Measurements from ENCODE around the gene NCOR2. TPM values are rescaled to one million over a fixed set of nuclear protein-coding genes. Genes with fewer than 3 reads are reported as not detected.

NCOR2 gene
- total RNA-seq, 1 experiment from 2014 or later: 153 TPM

GRCh38 chr12:124567673-124568373, 411 bp upstream of the NCOR2 start (continued):
- 0 out of 2 replicates have a peak, but pooled peaks have one; percentile 10 for TF ChIP-seq RAD21 (IDR thresholded peaks at IDR 0.05; ENCODE audit: low read depth)
- TF ChIP-seq MAX (IDR thresholded peaks at IDR 0.05): peak; percentile 84
- TF ChIP-seq EZH2 (IDR thresholded peaks at IDR 0.05): no peak

GRCh38 chr12:124566161-124566996, 1.0 kb downstream of the NCOR2 start:
- Histone ChIP-seq H3K4me3 (replicated peaks in 1 of 2; ENCODE audit: low read depth in 1 of 2, low read length in 2 of 2) (peak overlapping the region; percentile 70 to 82), H3K79me2 (ENCODE audit: insufficient read depth, low read length) (peaks cover 56% of the 10 kb centered on the region), H3K4me2 (ENCODE audit: low read length) (peak overlapping the region; percentile 86), H3K4me1 (ENCODE audit: control insufficient read depth in 1 of 2, insufficient read depth in 2 of 2, low read length in 2 of 2) (peaks cover 6 to 27% of the 10 kb centered on the region in 2 experiments; a peak in 3 of 4 replicates), H3K9me2 (ENCODE audit: insufficient read depth) (no peaks in the 10 kb centered on the region), H3K27me3 (ENCODE audit: insufficient read depth, low read length) (no peaks in the 10 kb centered on the region), H3K27ac (ENCODE audit: low read depth, low read length) (peak overlapping the region; percentile 94), H4K20me1 (ENCODE audit: insufficient read depth) (peaks cover 11% of the 10 kb centered on the region; the same call in 1 of the 2 replicates), H3K9me3 (ENCODE audit: control insufficient read depth in 1 of 2, insufficient read depth in 1 of 2, low read depth in 1 of 2, low read length in 2 of 2) (no peaks in the 10 kb centered on the region), H3K9ac (ENCODE audit: low read length) (peak overlapping the region; percentile 96), H3K36me3 (ENCODE audit: control insufficient read depth in 1 of 2, insufficient read depth in 2 of 2, low read length in 2 of 2) (peaks cover 0 to 6% of the 10 kb centered on the region in 2 experiments; a peak in 1 of 4 replicates), H2AFZ (ENCODE audit: low read depth, low read length, poor library complexity, severe bottlenecking) (no peak overlapping the region)
- TF ChIP-seq EGR1 (IDR thresholded peaks at IDR 0.05; ENCODE audit: low read depth): peak; percentile 62; the same call in 1 of the 2 replicates
- TF ChIP-seq RAD21 (IDR thresholded peaks at IDR 0.05; ENCODE audit: low read depth): no peak
- TF ChIP-seq POLR2AphosphoS5 (IDR thresholded peaks at IDR 0.05; ENCODE audit: low read depth, low read length): peak; percentile 32
- 0 out of 2 replicates have a peak, but pooled peaks have one; percentile 26 for TF ChIP-seq MAX (IDR thresholded peaks at IDR 0.05)
- CTCF ChIA-PET: no interaction called here
- BruUV-seq (replicated peaks): no TSS peak
- POLR2A ChIA-PET: no interaction called here
- ATAC-seq: peak; percentile 82
- intact Hi-C loops (cut with micrococcal nuclease): loop anchor here (2.0 to 10.0 kb wide), 6 partner anchors 71 to 201 kb away; no protein-coding TSS in a partner anchor
- RAD21 ChIA-PET (ENCODE audit: low non-redundant PET in 1 of 2, low total read pairs in 2 of 2, uncharacterized antibody in 2 of 2, unreplicated experiment in 2 of 2): no interaction called here
- DNase-seq (ENCODE audit: low read depth, low spot score): peak; percentile 42

Measured in HCT116 (cell line).